KMS-11 (cell line): ENCODE measurements around the gene TRRAP.

Experiments
- H2AFZ ChIP-seq: fragments of 200-600 bp; sonication (generic); 2 replicates; pipeline ENCODE4 v1.6.1; 2016; ENCODE audit warnings: antibody characterized with exemption, mixed run types, low read depth
- H3K27ac ChIP-seq: fragments of 200-600 bp; sonication (generic); 2 replicates; pipeline ENCODE4 v1.6.1; 2016; ENCODE audit warnings: mild to moderate bottlenecking, mixed run types
- H3K27me3 ChIP-seq: fragments of 200-600 bp; sonication (generic); 2 replicates; pipeline ENCODE4 v1.6.1; 2017; ENCODE audit warnings: mild to moderate bottlenecking, low read depth, mixed run types, moderate library complexity; ENCODE audit not compliant: insufficient read depth
- H3K36me3 ChIP-seq: fragments of 200-600 bp; sonication (generic); 2 replicates; pipeline ENCODE4 v1.6.1; 2017; ENCODE audit warnings: mild to moderate bottlenecking, mixed run types; ENCODE audit not compliant: insufficient read depth
- H3K4me1 ChIP-seq: fragments of 200-600 bp; sonication (generic); 2 replicates; pipeline ENCODE4 v1.6.1; 2016; ENCODE audit warnings: mild to moderate bottlenecking, low read depth, mixed run types; ENCODE audit not compliant: poor library complexity, severe bottlenecking
- H3K4me2 ChIP-seq: fragments of 200-600 bp; sonication (generic); 2 replicates; pipeline ENCODE4 v1.7.0; 2016; ENCODE audit warnings: mild to moderate bottlenecking, mixed run types
- H3K4me3 ChIP-seq: fragments of 200-600 bp; sonication (generic); IDR thresholded peaks from 2 replicates; pipeline ENCODE4 v1.6.1; 2017; ENCODE audit warnings: low read depth, low read length, mixed read lengths; ENCODE audit not compliant: insufficient read depth
- H3K79me2 ChIP-seq: fragments of 200-600 bp; sonication (generic); 2 replicates; pipeline ENCODE4 v1.6.1; 2016; ENCODE audit warnings: low read depth, mixed run types; ENCODE audit not compliant: insufficient read depth
- H3K9ac ChIP-seq: fragments of 200-600 bp; sonication (generic); 2 replicates; pipeline ENCODE4 v1.6.1; 2016; ENCODE audit warnings: mild to moderate bottlenecking, mixed run types
- H4K20me1 ChIP-seq: fragments of 200-600 bp; sonication (generic); 2 replicates; pipeline ENCODE4 v1.6.1; 2016; ENCODE audit warnings: mild to moderate bottlenecking, mixed run types; ENCODE audit not compliant: insufficient read depth
- TF ChIP-seq, protein P1 (sequence below): fragments of 200-600 bp; sonication (generic); conservative IDR thresholded peaks from 2 replicates; pipeline ENCODE4 v1.6.1; 2017; ENCODE audit warnings: low read depth, mild to moderate bottlenecking, antibody characterized with exemption, low read length, moderate library complexity, mixed read lengths

TRRAP gene

DNA sequence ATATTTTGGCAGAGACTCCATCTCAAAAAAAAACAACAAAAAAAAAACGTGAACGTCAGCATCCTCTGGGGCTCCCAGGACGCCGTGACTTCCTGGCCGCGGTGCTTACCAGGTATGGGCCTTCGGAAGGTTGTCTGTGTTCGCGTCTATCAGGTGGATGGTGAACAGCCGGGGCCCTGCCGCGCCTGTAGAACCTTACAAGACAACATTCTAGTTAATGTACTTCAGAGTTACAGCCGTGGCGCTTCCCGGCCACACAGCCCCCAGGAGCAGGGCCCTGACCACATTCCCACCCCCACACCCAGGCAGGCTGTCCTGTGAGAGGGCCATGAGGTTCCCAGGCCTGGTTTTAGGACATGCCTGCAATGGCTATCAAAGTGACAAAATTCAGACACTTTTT, 154.6 kb downstream of the TRRAP start:
- H3K36me3 ChIP-seq = peaks cover 18% of the 10 kb centered on the region; the same call in 1 of the 2 replicates
- H3K27ac ChIP-seq = no peak overlapping the region
- H2AFZ ChIP-seq = no peak overlapping the region
- TF ChIP-seq, protein P1, sequence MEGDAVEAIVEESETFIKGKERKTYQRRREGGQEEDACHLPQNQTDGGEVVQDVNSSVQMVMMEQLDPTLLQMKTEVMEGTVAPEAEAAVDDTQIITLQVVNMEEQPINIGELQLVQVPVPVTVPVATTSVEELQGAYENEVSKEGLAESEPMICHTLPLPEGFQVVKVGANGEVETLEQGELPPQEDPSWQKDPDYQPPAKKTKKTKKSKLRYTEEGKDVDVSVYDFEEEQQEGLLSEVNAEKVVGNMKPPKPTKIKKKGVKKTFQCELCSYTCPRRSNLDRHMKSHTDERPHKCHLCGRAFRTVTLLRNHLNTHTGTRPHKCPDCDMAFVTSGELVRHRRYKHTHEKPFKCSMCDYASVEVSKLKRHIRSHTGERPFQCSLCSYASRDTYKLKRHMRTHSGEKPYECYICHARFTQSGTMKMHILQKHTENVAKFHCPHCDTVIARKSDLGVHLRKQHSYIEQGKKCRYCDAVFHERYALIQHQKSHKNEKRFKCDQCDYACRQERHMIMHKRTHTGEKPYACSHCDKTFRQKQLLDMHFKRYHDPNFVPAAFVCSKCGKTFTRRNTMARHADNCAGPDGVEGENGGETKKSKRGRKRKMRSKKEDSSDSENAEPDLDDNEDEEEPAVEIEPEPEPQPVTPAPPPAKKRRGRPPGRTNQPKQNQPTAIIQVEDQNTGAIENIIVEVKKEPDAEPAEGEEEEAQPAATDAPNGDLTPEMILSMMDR = no peak
- no peak overlapping the region for H3K4me2 ChIP-seq
- H3K4me3 ChIP-seq = no peak overlapping the region
- no peaks in the 10 kb centered on the region for H4K20me1 ChIP-seq
- no peaks in the 10 kb centered on the region for H3K79me2 ChIP-seq
- H3K27me3 ChIP-seq = no peaks in the 10 kb centered on the region
- H3K4me1 ChIP-seq = no peaks in the 10 kb centered on the region
- no peak overlapping the region for H3K9ac ChIP-seq

DNA sequence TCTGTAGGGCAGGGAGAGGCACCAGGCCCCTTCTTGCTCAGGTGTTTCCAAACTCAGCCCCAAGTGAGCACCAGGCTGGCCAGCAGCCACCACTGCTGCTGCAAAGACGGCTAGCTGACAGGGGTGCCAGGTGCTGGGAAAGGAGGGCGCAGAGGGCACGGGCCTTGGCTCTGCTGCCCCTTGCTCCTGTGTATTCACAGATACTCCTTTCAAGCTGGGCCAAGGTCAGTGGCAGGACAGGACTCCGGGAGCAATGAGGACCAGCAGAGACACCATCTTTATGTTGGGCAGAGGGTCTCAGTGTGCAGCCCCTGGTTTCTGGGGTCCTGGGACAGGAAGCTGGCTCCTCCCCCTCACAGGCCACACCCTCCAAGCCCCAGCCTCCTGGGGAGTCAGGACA, 155.4 kb downstream of the TRRAP start:
- peaks cover 18% of the 10 kb centered on the region; the same call in 1 of the 2 replicates for H3K36me3 ChIP-seq
- no peak overlapping the region for H2AFZ ChIP-seq
- no peak overlapping the region for H3K9ac ChIP-seq
- H3K4me2 ChIP-seq = no peak overlapping the region
- no peaks in the 10 kb centered on the region for H4K20me1 ChIP-seq
- no peaks in the 10 kb centered on the region for H3K27me3 ChIP-seq
- TF ChIP-seq, protein P1 = no peak
- no peaks in the 10 kb centered on the region for H3K4me1 ChIP-seq
- H3K79me2 ChIP-seq = no peaks in the 10 kb centered on the region
- no peak overlapping the region for H3K27ac ChIP-seq
- H3K4me3 ChIP-seq = no peak overlapping the region

DNA sequence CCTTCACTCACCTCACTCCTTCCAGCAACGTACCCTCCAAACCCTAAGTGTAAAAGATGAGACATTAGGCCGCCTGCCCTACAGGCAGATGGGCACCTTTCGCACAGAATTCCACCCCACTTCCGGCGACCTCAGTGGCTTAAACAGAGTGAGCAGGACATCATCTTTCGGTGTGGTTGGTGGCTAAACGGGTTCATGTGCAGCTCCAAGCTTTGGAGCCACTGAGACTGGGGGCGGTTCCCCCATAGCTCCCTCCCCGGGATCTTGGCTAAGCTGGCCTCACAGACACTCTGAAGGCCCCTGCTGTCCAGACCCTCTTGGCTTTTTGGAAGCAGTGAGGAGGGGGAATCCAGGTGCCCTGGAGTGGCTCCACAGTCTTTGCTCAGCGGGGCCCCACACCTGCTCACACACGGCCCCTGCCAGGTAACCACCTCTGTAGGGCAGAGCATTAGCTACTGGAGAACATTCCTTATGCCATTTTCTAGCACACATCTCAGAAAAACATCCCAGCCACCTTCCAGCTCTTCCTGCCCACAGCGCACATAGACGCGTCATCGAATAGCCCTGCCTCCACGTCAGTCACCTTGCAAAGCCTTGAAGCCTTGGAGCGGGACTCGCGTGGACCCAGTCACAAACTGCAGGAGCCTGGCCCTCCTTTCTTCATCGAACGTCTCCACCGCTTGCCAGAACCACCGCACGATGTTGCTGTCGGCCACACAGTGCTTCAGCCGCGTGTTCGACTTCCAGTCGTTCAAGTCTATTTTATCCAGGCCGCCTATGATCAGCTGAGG, 156.8 kb downstream of the TRRAP start:
- H3K79me2 ChIP-seq = no peaks in the 10 kb centered on the region
- TF ChIP-seq, protein P1 = no peak
- no peaks in the 10 kb centered on the region for H4K20me1 ChIP-seq
- H3K27me3 ChIP-seq = no peaks in the 10 kb centered on the region
- no peak overlapping the region for H3K4me2 ChIP-seq
- H3K36me3 ChIP-seq = peaks cover 18% of the 10 kb centered on the region; the same call in 1 of the 2 replicates
- H2AFZ ChIP-seq = no peak overlapping the region
- no peak overlapping the region for H3K9ac ChIP-seq
- H3K4me1 ChIP-seq = no peaks in the 10 kb centered on the region
- no peak overlapping the region for H3K27ac ChIP-seq
- H3K4me3 ChIP-seq = no peak overlapping the region

DNA sequence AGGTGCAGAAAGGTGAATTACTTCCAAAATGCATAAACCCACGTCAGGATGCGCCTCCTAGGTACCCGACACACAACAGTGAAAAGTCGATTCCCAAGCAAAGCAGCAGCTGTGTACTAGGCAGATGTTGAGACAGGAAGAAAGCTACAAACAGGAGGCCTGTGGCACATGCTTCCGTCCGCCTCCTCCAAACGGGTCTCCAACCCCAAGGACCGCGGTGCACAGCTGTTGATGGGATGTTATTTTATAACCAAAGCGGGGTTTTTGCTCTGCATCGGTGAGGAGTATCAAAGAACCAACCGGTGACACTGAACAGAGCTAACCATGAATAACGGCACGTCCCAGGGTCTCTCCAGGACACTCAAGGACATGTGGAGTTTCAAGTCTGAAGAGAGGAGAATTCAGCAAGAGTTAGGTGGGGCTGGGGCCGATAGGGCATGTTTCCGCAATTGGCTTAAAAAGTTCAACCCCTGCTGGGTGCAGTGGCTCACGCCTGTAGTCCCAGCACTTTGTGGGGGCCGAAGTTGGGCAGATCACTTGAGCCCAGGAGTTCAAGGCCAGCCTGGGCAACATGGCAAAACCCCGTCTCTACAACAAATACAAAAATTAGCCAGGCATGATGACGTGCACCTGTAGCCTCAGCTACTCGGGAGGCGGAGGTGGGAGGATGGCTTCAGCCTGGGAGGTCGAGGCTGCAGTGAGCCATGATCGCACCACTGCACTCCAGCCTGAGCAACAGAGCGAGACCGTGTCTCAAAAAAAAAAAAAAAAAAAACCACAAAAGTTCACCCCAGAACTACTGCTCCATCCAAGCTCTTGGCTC, 157.6 kb downstream of the TRRAP start:
- H3K36me3 ChIP-seq = peaks cover 16% of the 10 kb centered on the region; the same call in 1 of the 2 replicates
- H3K4me3 ChIP-seq = no peak overlapping the region
- H3K27me3 ChIP-seq = no peaks in the 10 kb centered on the region
- no peaks in the 10 kb centered on the region for H3K79me2 ChIP-seq
- TF ChIP-seq, protein P1 = no peak
- no peak overlapping the region for H3K27ac ChIP-seq
- H3K9ac ChIP-seq = no peak overlapping the region
- H4K20me1 ChIP-seq = no peaks in the 10 kb centered on the region
- H3K4me2 ChIP-seq = no peak overlapping the region
- H3K4me1 ChIP-seq = no peaks in the 10 kb centered on the region
- H2AFZ ChIP-seq = no peak overlapping the region
